IPS-11a (cell line): ENCODE data around the gene COL5A1.
"Not testable (repeated sequence)": the region's sequence is repeated elsewhere in the genome, so short reads cannot be mapped to it uniquely, and the experiment has no call there.

Experiments
- H3K4me3 ChIP-seq: one replicate; pipeline ENCODE4 v1.5.1; 2013; ENCODE audit warnings: low read depth, low read length, control low read depth

The COL5A1 gene

DNA sequence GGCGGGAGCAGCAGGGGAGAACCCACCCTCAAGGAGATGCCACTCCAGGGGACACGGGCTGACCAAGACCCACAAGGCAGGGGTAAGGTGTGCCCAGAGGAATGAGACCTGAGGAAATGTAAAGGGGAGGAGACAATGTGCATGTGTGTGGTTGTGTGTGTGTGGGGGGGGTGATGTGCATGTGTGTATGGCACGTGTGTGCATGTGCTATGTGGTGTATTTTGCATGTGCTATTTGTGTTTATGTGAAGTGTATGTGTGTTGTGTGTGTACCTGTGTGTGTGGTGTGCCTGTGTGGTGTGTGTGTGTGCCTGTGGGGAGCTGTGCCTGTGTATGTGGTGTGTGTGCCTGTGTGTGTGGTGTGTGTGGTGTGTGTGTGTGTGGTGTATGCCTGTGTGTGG, 205.5 kb downstream of the COL5A1 start:
- no peak overlapping the region for H3K4me3 ChIP-seq

DNA sequence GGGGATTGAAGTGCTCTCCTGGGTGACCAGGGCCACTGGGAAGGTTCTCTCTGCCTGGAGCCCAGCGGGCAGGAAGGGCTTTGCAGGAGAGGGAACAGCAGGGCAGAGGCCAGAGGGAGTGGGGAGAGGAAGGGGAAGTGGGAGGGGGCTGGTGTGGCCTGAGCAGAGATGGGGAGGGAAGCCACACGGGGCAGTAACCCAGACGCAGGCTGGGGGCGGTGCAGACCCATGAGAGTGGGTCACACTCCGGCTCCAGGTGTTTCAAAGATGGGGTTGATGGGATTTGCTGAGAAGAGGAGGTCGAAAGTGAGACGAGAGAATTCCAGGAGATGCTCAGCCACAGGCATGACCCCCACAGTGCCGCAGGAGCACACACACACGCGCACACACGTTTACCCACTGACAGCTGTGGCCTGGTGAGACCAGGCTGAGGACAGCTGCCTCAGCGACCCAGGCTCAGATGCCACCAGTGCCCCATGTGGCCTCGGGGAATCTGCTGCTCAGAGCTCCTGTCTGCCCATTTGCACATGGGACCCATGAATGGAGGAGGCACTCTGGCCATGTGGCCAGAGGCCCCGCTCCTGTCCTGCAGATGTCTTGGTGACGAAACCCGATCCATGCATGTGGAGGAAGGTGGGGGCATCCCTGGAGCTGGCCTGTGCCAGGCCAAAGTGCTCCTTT, 206.3 kb downstream of the COL5A1 start:
- no peak overlapping the region for H3K4me3 ChIP-seq

DNA sequence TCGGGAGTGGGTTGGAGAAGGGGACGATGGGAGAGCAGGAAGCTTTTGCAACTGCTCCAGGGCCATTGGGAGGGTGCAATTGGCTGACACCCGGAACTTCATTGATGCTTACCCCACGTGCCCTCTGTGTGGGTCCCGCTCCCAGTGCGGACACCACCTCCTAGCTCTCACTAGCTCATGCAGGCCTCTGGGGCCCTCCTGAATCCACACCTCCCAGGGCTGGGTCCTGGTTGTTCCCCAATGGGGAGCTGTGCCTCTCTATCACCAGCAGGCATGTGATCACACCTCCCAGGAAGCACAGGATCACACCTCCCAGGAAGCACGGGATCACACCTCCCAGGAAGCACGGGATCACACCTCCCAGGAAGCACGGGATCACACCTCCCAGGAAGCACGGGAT, 206.9 kb downstream of the COL5A1 start:
- no peak overlapping the region for H3K4me3 ChIP-seq

DNA sequence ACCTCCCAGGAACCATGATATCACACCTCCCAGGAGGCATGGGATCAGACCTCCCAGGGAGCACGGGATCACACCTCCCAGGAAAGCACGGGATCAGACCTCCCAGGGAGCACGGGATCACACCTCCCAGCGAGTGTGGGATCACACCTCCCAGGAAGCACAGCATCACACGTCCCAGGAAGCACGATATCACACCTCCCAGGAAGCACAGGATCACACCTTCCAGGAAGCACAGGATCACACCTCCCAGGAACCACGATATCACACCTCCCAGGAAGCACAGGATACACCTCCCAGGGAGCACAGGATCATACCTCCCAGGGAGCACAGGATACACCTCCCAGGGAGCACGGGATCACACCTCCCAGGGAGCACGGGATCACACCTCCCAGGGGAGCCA, 209.0 kb downstream of the COL5A1 start:
- no peak overlapping the region for H3K4me3 ChIP-seq

DNA sequence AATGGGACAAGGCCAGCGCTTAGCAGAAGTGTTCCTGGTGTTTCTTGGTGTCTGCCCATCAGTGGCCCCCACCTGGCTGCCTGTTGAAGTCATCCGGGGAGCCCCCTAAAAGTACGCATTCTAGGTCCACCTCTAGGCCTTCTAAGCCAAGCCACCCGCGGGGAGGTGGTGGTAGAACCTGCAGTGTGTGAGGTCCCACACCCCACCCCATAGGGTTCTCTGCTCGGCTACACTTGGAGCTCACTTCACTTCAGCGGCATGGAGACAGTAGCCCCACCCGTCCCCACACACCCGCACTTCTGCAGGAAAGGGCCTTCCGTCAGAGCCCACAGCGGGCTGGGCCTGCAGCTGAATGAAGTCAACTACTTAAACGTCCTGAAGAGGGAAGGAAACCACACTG, 209.4 kb downstream of the COL5A1 start:
- no peak overlapping the region for H3K4me3 ChIP-seq

DNA sequence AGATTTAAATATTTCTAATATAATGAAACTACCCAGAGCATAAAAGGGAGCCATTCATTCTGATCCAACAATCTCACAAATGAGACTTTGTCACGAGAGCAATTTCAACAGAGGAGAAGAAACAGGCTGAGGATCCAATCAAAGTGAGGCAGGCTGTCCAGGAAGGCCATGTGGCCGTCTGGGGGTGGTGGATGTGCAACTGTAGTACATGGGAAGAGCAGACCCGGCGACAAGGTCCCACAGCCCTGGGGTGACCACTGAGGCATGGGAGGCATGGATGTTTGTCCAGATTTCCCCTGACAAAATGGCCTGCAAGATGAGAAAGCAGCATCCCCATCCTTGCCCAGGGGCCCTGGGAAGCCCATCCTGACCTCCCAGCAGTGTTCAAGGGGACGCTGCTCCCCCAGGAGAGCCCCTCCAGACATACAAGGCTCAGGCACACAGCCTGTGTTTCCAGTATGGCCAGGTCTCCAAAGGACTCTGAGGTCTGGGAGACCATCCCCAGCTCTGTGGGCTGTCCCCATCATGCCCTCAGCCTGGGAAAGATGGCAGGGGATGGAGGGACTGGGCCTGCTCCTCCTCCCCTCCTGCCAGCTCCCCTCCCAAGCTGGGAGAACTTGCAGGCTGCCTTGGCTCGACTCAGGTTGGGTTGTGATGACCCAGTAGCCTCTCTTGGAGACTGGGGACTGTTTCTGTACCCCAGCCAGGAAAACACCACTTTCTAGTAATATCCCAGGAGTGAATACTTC, 211.5 kb downstream of the COL5A1 start:
- no peak overlapping the region for H3K4me3 ChIP-seq

DNA sequence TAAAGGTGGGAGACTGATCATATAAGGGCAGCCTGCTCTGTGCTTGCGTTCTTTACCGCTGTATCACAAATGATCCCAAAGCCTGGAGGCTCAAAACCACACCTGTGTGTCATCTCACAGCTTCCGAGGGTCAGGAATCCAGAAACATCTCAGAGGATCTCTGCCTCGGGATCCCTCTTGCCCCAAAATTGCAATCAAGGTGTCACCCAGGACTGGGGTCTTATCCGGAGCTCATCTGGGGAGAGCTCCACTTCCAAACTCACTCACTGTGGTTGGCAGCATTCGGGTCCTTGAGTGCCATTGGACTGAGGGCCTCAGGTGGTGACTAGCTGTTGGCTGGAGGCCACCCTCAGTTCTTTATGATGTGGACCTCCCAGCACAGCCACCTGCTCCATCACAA, 212.3 kb downstream of the COL5A1 start:
- no peak overlapping the region for H3K4me3 ChIP-seq

DNA sequence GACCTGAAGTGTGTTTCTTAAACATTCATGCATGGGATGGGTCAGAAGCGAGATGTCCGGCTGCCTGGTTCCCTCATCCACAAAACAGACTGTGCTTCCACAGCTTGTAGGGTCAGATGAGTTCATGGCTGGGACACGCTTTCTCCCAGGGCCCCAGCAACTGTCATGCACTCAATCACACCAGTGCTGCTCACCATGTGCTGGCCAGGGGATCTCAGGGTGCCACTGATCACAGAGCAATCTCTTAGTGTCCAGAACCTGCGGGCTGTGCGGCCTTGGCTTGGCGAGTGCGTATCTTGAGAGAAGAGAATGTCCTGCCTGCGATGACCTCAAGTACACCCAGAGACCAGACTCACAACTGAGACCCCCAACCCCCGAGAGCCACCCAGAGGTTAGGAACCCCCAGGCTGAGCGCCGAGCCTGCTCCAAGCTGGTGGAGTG, 213.0 kb downstream of the COL5A1 start:
- no peak overlapping the region for H3K4me3 ChIP-seq

DNA sequence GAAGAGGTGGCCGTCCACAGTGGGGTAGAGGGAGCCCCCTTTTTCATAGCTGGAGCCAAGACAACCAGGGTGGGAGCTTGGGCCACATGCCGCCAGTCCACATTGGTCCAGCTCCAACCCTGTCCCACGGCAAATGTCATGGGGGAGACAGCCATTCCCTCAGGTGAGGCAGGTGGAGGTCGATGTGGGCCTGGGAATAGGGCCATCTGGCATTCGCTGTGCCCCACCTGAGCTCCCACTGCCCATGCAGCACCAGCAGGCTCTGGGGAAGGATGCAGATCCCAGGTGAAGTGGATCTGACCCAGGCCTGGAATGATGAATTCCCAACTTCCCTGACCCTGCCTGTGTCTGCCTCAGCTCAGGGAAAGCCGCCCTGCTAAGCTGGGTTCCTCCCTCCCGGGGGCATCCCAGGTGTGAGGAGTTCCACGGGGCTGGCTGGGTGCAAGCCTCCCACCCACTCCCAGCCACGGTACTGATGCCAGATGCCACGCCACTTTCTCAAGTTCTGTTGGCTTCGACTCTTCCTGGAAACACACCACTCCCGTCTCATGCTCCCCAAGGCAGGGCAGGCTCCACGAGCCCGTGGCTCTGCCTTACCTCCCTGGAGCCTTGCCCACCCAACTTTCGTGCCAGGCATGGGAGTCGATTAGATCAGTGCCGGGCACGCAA, 213.8 kb downstream of the COL5A1 start:
- H3K4me3 ChIP-seq, result no peak overlapping the region

DNA sequence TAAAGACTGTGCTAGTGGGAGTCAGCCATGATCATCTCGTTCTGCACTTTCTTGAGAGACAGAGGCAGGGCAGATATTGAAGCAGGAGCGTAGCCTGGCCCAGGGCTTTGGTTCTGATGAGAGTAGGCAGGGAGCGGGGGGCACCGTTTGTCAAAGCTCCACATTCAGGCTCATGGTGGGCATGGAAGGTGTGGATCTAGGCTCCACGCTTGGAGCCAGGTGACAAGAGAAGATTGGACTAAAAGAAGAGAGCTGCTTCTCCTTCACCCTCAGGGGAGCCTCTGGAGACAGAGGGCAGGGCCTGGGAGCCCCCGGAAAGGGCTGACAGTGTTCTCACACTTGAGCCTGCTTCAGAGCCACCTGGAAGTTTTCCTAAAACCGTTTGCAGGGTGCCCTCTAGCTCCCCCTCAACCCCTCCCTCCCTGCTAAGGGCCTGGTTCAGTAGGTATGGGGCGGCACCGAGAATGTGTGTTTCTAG, 214.3 kb downstream of the COL5A1 start:
- no peak overlapping the region for H3K4me3 ChIP-seq

DNA sequence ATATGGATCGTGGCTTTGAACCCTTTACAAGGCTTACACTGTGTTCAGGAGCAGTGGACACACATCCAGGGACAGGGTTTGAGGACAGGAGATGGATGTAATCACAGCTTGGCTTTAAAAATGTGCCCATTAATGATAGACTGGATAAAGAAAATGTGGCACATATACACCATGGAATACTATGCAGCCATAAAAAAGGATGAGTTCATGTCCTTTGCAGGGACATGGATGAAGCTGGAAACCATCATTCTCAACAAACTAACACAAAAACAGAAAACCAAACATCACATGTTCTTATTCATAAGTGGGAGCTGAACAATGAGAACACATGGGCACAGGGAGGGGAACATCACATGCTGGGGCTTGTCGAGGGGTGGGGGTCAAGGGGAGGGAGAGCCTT, 215.8 kb downstream of the COL5A1 start:
- not testable (repeated sequence) for H3K4me3 ChIP-seq

DNA sequence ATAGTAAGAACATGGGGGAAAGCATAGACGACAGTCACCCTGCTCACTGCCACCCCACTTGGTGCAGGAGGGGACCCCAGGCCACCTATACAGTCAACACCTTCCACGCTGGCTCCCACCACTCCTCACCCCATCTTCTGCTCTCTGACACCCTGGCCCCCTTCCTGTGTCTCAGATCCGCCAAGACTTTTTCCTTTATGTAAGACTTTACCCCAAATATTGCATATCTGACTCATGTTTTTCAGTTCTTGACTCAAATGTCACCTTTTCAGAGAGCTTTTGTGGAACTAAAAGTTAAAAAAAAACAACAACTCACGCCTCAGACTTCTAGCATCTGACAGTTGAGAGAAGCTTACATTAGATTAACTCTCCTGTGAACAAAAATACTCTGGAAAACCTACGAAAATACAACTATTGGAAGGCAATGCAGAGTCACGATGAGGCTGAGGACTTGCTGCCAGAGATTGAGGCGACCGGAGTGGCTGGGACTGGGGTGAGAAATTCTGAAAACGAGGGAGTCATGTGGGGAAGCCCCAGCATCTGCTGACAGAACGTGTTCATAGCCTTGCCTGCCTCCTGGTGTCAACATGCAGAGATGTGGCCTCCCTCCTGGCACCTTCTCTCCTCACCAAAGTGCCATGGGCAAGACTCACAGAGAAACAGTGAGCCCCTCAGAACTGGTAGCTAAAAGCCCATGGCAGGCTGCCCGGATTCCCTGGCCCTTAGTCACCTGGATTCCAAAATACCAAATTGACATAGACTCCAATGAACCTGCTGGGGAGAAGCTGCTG, 216.6 kb downstream of the COL5A1 start:
- H3K4me3 ChIP-seq, result no peak overlapping the region

DNA sequence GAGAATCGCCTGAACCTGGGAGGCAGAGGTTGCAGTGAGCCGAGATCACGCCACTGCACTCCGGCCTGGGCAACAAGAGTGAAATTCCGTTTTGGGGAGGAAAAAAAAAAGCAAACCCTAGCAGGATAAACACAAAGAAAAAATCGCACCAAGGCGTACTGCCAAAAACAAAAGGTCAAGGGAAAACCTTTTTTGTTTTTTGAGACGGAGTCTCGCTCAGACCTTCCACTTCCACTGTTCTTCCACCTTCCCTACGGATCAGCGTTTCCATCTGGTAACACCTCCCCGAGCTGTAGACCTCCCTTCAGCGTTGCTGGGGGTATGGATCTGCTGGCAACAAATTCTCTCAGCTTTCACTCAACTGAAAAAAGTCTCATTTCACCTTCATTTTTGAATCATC, 218.9 kb downstream of the COL5A1 start:
- no peak overlapping the region for H3K4me3 ChIP-seq

DNA sequence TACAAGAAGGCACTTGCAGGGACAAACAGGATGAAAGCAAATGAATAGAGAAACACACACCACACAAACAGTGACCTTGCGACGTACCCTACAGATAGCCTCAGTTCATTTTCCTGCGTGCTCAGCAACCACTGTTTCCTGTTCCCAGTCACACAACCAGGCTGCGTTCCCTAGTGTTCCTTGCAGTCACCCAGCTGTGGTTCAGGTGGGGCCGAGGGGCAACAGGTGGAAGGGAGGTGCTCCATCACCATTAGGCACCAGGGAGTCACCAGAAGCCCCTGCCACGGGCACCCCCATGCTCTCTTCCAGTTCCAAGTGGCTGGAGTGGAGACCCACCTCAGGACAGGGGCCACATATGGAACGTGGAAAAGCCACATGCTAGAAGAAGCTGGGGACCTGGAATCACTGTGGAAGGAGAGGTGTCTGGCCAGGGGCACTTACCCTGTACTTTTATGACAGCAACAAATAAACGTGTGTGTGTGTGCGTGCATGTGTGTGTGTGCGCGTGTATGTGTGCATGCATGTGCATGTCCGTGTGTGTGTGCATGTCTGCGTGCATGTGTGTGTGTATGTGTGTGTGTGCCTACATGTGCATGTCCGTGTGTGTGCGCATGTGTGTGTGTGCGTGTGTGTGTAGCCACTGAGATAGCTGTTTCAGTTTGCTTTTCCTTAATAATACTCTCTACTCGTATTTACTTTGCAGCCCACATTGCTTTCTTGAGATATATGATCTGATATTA, 220.2 kb downstream of the COL5A1 start:
- no peak overlapping the region for H3K4me3 ChIP-seq

DNA sequence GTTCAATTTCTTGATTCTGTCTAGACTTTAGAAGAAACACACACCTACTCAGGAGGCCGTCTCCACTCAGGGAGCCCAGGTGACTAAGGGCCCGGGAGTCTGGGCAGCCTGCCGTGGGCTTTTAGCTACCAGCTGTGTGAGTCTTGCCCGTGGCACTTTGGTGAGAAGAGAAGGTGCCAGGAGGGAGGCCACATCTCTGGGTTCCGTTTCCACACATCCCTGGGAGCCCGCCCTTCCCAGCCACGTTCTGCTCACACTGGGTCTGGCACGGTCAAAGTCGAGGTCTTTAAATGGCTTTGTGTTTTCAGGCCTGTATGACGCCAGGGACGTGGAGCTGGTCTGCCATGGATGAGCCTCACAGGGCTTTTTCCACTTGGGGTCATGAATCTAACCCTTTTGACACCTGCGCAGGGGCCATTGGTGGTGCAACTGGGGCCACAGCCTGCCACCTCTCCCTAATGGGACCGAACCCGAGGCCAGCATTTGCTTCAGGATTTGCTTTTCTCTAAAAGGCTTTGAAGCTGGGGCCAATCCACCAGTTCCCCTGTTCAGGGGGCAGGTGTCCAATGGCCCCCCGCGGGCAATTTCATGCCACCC, 221.8 kb downstream of the COL5A1 start:
- H3K4me3 ChIP-seq, result no peak overlapping the region

DNA sequence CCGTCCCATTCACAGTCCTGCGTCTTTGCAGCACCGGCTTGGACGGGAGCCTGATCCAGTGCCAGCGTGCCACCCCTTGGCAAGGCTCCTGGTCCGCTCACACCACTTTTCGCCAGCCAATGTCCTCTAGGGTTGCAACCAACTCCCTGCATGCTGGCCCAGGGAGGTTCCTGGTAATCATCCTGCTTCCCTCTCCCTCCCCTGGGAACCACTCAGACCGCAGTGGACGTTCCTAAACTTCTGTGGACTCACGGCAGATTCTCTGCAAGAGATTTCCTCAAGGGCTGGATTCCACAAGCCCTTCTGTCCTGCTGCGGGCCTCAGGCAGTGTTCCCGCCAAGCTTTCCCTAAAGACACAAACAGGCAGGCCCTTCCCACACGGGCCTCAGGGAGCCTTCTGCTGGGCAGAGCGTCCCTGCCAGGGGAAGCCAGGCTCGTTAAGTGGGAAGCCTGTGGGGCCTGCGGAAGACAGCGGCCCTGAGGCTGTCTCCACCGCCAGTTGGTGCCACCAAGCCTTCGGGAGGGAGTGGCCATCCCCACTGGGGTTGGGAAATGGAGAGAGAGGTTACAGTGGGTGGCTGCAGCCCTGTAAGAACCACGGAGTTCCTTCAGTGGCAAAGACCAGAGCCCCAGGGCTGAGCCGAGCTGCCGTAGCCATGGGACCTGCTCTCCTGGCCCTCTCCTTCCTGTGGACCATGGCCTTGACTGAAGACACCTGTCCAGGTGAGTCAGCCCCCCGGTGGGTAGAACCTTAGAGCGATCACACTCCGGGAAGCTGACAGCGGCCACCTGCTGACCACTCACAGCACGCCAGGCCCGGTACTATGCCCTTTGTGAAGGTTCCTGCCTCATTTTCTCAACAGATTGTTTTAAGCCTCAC, 222.6 kb downstream of the COL5A1 start:
- H3K4me3 ChIP-seq, result no peak overlapping the region

DNA sequence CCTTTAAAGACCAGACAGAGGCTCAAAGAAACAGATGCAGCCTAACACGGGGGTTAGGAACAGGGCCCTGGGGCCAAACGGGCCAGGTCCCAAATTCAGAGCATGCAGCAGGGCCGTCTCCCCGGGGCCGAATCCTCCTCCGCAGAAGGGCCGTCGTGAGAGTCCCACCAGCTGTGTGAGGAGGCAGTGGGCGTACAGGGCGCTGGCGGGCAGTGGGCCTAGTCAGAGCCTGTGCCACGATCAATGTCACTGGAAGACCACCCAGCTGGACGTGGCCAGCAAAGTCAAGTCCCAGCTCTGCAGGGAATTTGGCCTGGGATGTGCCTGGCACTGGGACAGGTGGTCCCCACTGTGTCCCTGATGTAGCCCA, 223.2 kb downstream of the COL5A1 start:
- no peak overlapping the region for H3K4me3 ChIP-seq

DNA sequence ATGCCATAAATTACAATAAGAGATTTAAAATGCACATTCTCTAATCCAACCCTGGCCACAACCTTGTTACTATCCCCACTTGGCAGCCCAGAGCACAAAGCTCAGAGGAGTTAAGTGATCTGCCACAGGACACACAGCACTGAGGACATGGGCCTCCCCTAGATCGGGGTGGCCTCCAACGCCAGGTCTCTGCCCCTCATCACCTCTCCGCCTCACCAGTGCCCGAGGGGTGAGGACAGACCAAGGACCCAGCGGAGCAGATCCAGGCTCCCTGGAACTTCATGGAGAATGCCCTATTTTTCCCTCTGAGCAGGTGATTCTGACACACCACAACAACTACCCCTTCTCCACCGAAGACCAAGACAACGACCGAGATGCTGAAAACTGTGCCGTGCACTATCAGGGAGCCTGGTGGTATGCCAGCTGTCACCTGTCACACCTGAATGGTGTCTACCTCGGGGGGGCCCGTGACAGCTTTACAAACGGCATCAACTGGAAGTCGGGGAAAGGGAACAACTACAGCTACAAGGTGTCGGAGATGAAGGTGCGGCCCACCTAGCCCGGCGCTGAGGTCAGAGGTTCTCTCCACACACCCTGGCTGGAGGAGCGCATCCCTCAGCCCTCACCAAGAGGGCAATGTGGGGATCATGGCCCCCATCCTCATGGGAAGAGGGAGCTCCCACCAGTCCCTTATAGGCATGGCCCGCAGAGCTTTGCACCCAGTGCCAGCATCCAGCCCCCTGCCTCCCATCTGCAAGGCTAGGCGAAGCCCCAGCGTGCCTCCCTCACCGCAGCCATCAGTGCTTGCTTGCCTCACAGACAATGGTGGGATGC, 226.5 kb downstream of the COL5A1 start:
- H3K4me3 ChIP-seq, result no peak overlapping the region
